ENCODE results near the gene PAK2. TPM values are rescaled to one million over a fixed set of nuclear protein-coding genes. Genes with fewer than 3 reads are reported as not detected.

Gene PAK2
- total and polyA plus RNA-seq, 7 experiments from 2014 or later: 25.8 to 97.3 (median 75.1) TPM

- Mint-ChIP-seq H3K4me3 (peak overlapping the region in 1 of 10 donors; percentile 44), H3K27ac (peak overlapping the region in 4 of 9 donors; percentile 2 to 58 (median 14)), H3K9me3 (peaks cover 0 to 38% (median 17%) of the 10 kb centered on the region in 11 donors), H3K4me1 (peaks cover 31 to 70% (median 55%) of the 10 kb centered on the region in 7 donors), H3K36me3 (peaks cover 8 to 57% (median 49%) of the 10 kb centered on the region in 5 donors), H3K27me3 (no peaks in the 10 kb centered on the region)
- H3K27ac ChIP-seq (ENCODE audit: low read depth, low read length): no peak overlapping the region
- H3K4me1 ChIP-seq (ENCODE audit: control insufficient read depth in 2 of 2, insufficient read depth in 2 of 2, low read length in 2 of 2): no peaks in the 10 kb centered on the region
- DNase-seq: no peak
- H3K4me3 ChIP-seq (ENCODE audit: low read length): no peak overlapping the region
- CTCF ChIA-PET: no interaction called here
- no peaks in the 10 kb centered on the region for H3K27me3 ChIP-seq (ENCODE audit: control insufficient read depth in 2 of 2, insufficient read depth in 2 of 2, low read length in 2 of 2)
- ATAC-seq: no peak
- peaks cover 0 to 13% (median 0%) of the 10 kb centered on the region in 3 experiments for H3K9me3 ChIP-seq (ENCODE audit: control insufficient read depth in 2 of 3, low read length in 3 of 3)
- POLR2A ChIA-PET: interaction anchor here (0.9 kb wide), 1 partner anchor 49 kb away, joined by 3 read pairs; no protein-coding TSS in a partner anchor
- H3K36me3 ChIP-seq (ENCODE audit: control insufficient read depth in 2 of 3, insufficient read depth in 3 of 3, low read length in 3 of 3): peaks cover 0 to 4% (median 0%) of the 10 kb centered on the region in 3 experiments
- intact Hi-C loops (cut with micrococcal nuclease): no loop called here
These were observed 17.1 kb downstream of the PAK2 start for GRCh38 chr3:196756732-196757131.

DNA sequence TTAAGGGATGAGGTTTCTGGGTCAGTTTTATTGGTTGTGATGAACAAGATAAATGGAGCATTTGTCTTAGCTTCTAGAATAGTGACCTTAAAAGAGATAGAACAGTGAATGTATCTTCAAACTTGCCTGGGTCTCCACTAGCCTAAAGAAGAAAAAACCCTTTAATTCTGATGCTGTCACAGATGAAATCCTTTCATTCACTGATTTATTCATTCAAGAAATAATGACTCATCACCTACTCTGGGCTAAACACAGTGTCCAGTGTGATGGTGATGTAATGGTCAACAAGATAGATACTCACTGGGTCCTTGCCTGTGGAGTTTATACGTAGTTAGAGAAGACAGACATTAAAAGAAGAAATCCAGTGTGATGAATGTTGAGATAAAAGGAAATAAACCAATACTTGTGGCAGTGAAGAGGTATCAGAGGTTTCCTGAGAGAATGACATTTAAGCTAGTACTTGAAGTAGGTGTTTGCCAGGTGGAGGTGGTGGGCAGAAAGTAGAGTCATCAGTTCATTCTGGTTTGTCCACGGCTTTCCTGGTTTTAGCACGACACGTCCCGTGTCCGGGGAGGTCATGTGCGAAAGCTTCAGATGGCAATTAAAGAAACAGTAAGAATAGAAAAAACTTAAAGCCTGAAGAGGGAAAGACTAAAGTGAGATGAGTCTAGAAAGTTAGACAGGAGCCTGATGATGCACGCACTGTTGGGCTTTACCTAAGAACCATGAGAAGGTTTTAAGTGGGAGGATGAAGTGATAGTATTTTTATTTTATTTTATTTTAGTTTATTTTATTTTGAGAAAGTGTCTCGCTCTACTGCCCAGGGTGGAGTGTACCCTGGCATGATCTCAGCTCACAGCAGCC lies 18.5 kb downstream of the PAK2 start:
- Histone ChIP-seq H3K4me3 (ENCODE audit: low read length) (no peak overlapping the region), H3K27me3 (ENCODE audit: control insufficient read depth in 2 of 2, insufficient read depth in 2 of 2, low read length in 2 of 2) (no peaks in the 10 kb centered on the region), H3K36me3 (ENCODE audit: control insufficient read depth in 2 of 3, insufficient read depth in 3 of 3, low read length in 3 of 3) (peaks cover 0 to 4% (median 0%) of the 10 kb centered on the region in 3 experiments), H3K9me3 (ENCODE audit: control insufficient read depth in 2 of 3, low read length in 3 of 3) (peaks cover 0 to 13% (median 0%) of the 10 kb centered on the region in 3 experiments), H3K4me1 (ENCODE audit: control insufficient read depth in 2 of 2, insufficient read depth in 2 of 2, low read length in 2 of 2) (no peaks in the 10 kb centered on the region), H3K27ac (ENCODE audit: low read depth, low read length) (no peak overlapping the region)
- intact Hi-C loops (cut with micrococcal nuclease): no loop called here
- Mint-ChIP-seq H3K4me3 (peak overlapping the region in 6 of 10 donors; percentile 0 to 64 (median 18)), H3K27me3 (no peaks in the 10 kb centered on the region), H3K27ac (peak overlapping the region in 8 of 9 donors; percentile 11 to 87 (median 36)), H3K4me1 (peaks cover 31 to 65% (median 57%) of the 10 kb centered on the region in 7 donors), H3K36me3 (peaks cover 8 to 63% (median 49%) of the 10 kb centered on the region in 5 donors), H3K9me3 (peaks cover 0 to 38% (median 17%) of the 10 kb centered on the region in 11 donors)
- ChIA-PET POLR2A (no interaction called here), CTCF (interaction anchor here (0.7 kb wide), 1 partner anchor 110 kb away, joined by 5 read pairs; no protein-coding TSS in a partner anchor)
- ATAC-seq (no peak), DNase-seq (no peak)

- Histone ChIP-seq H3K4me1 (ENCODE audit: control insufficient read depth in 2 of 2, insufficient read depth in 2 of 2, low read length in 2 of 2) (no peaks in the 10 kb centered on the region), H3K27ac (ENCODE audit: low read depth, low read length) (no peak overlapping the region), H3K36me3 (ENCODE audit: control insufficient read depth in 2 of 3, insufficient read depth in 3 of 3, low read length in 3 of 3) (no peaks in the 10 kb centered on the region), H3K4me3 (ENCODE audit: low read length) (no peak overlapping the region), H3K27me3 (ENCODE audit: control insufficient read depth in 2 of 2, insufficient read depth in 2 of 2, low read length in 2 of 2) (no peaks in the 10 kb centered on the region), H3K9me3 (ENCODE audit: control insufficient read depth in 2 of 3, low read length in 3 of 3) (no peaks in the 10 kb centered on the region)
- intact Hi-C loops (cut with micrococcal nuclease): no loop called here
- ChIA-PET POLR2A (interaction anchor here (1.0 kb wide), 1 partner anchor 22 kb away, joined by 4 read pairs; no protein-coding TSS in a partner anchor), CTCF (no interaction called here)
- H3K36me3 Mint-ChIP-seq: peaks cover 0 to 29% (median 24%) of the 10 kb centered on the region in 5 donors
- ATAC-seq (no peak), DNase-seq (no peak)
- H3K4me1 Mint-ChIP-seq: peaks cover 6 to 56% (median 45%) of the 10 kb centered on the region in 7 donors
- H3K4me3 Mint-ChIP-seq: no peak overlapping the region
- no peaks in the 10 kb centered on the region for H3K27me3 Mint-ChIP-seq
- H3K27ac Mint-ChIP-seq: peak overlapping the region in 4 of 9 donors; percentile 0 to 79 (median 44)
- peaks cover 0 to 7% (median 0%) of the 10 kb centered on the region in 11 donors for H3K9me3 Mint-ChIP-seq
These were observed 23.5 kb downstream of the PAK2 start for GRCh38 chr3:196763179-196763578.

GRCh38 chr3:196765454-196765853 lies 25.8 kb downstream of the PAK2 start:
- Histone ChIP-seq H3K36me3 (ENCODE audit: control insufficient read depth in 2 of 3, insufficient read depth in 3 of 3, low read length in 3 of 3) (peaks cover 0 to 3% (median 0%) of the 10 kb centered on the region in 3 experiments), H3K27ac (ENCODE audit: low read depth, low read length) (no peak overlapping the region), H3K4me1 (ENCODE audit: control insufficient read depth in 2 of 2, insufficient read depth in 2 of 2, low read length in 2 of 2) (no peaks in the 10 kb centered on the region), H3K9me3 (ENCODE audit: control insufficient read depth in 2 of 3, low read length in 3 of 3) (no peaks in the 10 kb centered on the region), H3K27me3 (ENCODE audit: control insufficient read depth in 2 of 2, insufficient read depth in 2 of 2, low read length in 2 of 2) (no peaks in the 10 kb centered on the region), H3K4me3 (ENCODE audit: low read length) (no peak overlapping the region)
- H3K4me1 Mint-ChIP-seq: peaks cover 5 to 54% (median 33%) of the 10 kb centered on the region in 7 donors
- ChIA-PET CTCF (no interaction called here), POLR2A (no interaction called here)
- peak overlapping the region in 1 of 9 donors; percentile 38 for H3K27ac Mint-ChIP-seq
- peaks cover 0 to 4% (median 0%) of the 10 kb centered on the region in 11 donors for H3K9me3 Mint-ChIP-seq
- H3K4me3 Mint-ChIP-seq: peak overlapping the region in 1 of 10 donors; percentile 18
- peaks cover 0 to 25% (median 20%) of the 10 kb centered on the region in 5 donors for H3K36me3 Mint-ChIP-seq
- no peak for ATAC-seq
- no peaks in the 10 kb centered on the region for H3K27me3 Mint-ChIP-seq
- intact Hi-C loops (cut with micrococcal nuclease): no loop called here
- DNase-seq: no peak

DNA sequence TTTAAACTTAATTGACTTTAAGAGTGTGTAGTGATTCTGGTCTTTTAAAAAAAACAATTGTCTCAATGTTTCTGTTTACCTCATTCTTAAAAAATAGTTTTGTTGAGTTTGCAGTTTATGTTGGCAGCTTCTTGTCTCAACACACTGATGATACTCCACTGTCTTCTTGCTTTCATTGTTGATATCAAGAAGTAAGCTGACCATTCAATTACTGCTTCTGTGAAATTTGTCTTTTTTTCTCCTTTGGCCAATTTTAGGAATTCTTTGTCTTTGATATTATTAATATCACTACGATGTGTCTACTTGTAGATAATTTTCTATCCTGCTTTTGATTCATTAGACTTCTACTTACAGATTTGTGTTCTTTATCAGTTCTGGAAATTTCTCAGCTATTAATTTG lies 31.4 kb downstream of the PAK2 start:
- peaks cover 0 to 21% (median 15%) of the 10 kb centered on the region in 5 donors for H3K36me3 Mint-ChIP-seq
- Histone ChIP-seq H3K27me3 (ENCODE audit: control insufficient read depth in 2 of 2, insufficient read depth in 2 of 2, low read length in 2 of 2) (no peaks in the 10 kb centered on the region), H3K4me3 (ENCODE audit: low read length) (no peak overlapping the region), H3K4me1 (ENCODE audit: control insufficient read depth in 2 of 2, insufficient read depth in 2 of 2, low read length in 2 of 2) (peaks cover 11 to 19% of the 10 kb centered on the region in 2 donors), H3K27ac (ENCODE audit: low read depth, low read length) (no peak overlapping the region), H3K36me3 (ENCODE audit: control insufficient read depth in 2 of 3, insufficient read depth in 3 of 3, low read length in 3 of 3) (peaks cover 0 to 3% (median 0%) of the 10 kb centered on the region in 3 experiments), H3K9me3 (ENCODE audit: control insufficient read depth in 2 of 3, low read length in 3 of 3) (no peaks in the 10 kb centered on the region)
- H3K27me3 Mint-ChIP-seq: no peaks in the 10 kb centered on the region
- peak overlapping the region in 1 of 9 donors; percentile 72 for H3K27ac Mint-ChIP-seq
- no peak for DNase-seq
- H3K4me1 Mint-ChIP-seq: peaks cover 37 to 86% (median 67%) of the 10 kb centered on the region in 7 donors
- ChIA-PET CTCF (interaction anchor here (0.7 to 1.1 kb wide), 2 partner anchors 15 to 39 kb away, joined by 3 to 7 read pairs; no protein-coding TSS in a partner anchor), POLR2A (no interaction called here)
- H3K4me3 Mint-ChIP-seq: peak overlapping the region in 2 of 10 donors; percentile 7 to 55
- no peaks in the 10 kb centered on the region for H3K9me3 Mint-ChIP-seq
- no peak for ATAC-seq
- intact Hi-C loops (cut with micrococcal nuclease): no loop called here

GRCh38 chr3:196772102-196772501 lies 32.4 kb downstream of the PAK2 start:
- H3K4me1 ChIP-seq (ENCODE audit: control insufficient read depth in 2 of 2, insufficient read depth in 2 of 2, low read length in 2 of 2): peaks cover 11 to 19% of the 10 kb centered on the region in 2 donors
- Mint-ChIP-seq H3K4me1 (peaks cover 42 to 84% (median 70%) of the 10 kb centered on the region in 7 donors), H3K36me3 (peaks cover 0 to 24% (median 15%) of the 10 kb centered on the region in 5 donors), H3K27me3 (no peaks in the 10 kb centered on the region), H3K4me3 (peak overlapping the region in 7 of 10 donors; percentile 3 to 55 (median 14)), H3K9me3 (no peaks in the 10 kb centered on the region), H3K27ac (peak overlapping the region in 7 of 9 donors; percentile 4 to 80 (median 41))
- H3K36me3 ChIP-seq (ENCODE audit: control insufficient read depth in 2 of 3, insufficient read depth in 3 of 3, low read length in 3 of 3): peaks cover 0 to 3% (median 0%) of the 10 kb centered on the region in 3 experiments
- POLR2A ChIA-PET: no interaction called here
- H3K4me3 ChIP-seq (ENCODE audit: low read length): no peak overlapping the region
- DNase-seq (no peak), ATAC-seq (no peak)
- no peaks in the 10 kb centered on the region for H3K27me3 ChIP-seq (ENCODE audit: control insufficient read depth in 2 of 2, insufficient read depth in 2 of 2, low read length in 2 of 2)
- CTCF ChIA-PET: interaction anchor here (0.6 kb wide), 1 partner anchor 142 kb away, joined by 3 read pairs; no protein-coding TSS in a partner anchor
- H3K9me3 ChIP-seq (ENCODE audit: control insufficient read depth in 2 of 3, low read length in 3 of 3): no peaks in the 10 kb centered on the region
- H3K27ac ChIP-seq (ENCODE audit: low read depth, low read length): no peak overlapping the region
- intact Hi-C loops (cut with micrococcal nuclease): no loop called here

Data from naive thymus-derived CD4-positive, alpha-beta T cell (primary cell).